ENCODE data around the gene TMEM255B. TPM values are rescaled to one million over a fixed set of nuclear protein-coding genes. Genes with fewer than 3 reads are reported as not detected.
"Not testable (repeated sequence)": the region's sequence is repeated elsewhere in the genome, so short reads cannot be mapped to it uniquely, and the experiment has no call there.

Gene TMEM255B
- total RNA-seq, 1 experiment from 2014 or later: 7.7 TPM

DNA sequence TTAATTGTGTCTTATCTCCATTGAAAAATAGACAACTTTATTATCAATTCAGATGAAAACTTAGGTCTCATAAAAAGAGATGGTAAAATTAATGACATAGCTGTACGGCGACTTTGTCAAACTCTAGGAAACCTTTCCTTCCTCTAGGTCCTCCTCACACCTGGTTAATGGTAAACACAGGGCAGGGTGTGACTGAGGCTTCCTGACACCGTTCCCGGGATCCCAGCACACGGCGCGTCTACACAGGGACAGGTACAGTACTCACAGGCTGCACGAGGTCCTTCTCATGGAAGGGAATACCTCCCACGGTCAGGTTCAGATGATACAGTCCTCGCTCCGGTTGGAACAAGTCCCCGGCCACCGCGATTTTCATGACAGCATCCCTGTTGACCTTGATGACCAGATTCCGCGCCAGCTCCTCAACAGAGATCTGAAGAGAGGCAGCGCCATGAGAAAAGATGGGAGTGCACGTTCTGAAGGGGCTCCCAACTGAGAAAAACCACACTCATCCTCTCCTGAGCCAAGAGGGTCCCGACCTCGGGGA, 69.3 kb downstream of the TMEM255B start (continued):
- TF ChIP-seq, protein P1, sequence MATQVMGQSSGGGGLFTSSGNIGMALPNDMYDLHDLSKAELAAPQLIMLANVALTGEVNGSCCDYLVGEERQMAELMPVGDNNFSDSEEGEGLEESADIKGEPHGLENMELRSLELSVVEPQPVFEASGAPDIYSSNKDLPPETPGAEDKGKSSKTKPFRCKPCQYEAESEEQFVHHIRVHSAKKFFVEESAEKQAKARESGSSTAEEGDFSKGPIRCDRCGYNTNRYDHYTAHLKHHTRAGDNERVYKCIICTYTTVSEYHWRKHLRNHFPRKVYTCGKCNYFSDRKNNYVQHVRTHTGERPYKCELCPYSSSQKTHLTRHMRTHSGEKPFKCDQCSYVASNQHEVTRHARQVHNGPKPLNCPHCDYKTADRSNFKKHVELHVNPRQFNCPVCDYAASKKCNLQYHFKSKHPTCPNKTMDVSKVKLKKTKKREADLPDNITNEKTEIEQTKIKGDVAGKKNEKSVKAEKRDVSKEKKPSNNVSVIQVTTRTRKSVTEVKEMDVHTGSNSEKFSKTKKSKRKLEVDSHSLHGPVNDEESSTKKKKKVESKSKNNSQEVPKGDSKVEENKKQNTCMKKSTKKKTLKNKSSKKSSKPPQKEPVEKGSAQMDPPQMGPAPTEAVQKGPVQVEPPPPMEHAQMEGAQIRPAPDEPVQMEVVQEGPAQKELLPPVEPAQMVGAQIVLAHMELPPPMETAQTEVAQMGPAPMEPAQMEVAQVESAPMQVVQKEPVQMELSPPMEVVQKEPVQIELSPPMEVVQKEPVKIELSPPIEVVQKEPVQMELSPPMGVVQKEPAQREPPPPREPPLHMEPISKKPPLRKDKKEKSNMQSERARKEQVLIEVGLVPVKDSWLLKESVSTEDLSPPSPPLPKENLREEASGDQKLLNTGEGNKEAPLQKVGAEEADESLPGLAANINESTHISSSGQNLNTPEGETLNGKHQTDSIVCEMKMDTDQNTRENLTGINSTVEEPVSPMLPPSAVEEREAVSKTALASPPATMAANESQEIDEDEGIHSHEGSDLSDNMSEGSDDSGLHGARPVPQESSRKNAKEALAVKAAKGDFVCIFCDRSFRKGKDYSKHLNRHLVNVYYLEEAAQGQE (IDR thresholded peaks at IDR 0.05; ENCODE audit: low read depth): no peak

DNA sequence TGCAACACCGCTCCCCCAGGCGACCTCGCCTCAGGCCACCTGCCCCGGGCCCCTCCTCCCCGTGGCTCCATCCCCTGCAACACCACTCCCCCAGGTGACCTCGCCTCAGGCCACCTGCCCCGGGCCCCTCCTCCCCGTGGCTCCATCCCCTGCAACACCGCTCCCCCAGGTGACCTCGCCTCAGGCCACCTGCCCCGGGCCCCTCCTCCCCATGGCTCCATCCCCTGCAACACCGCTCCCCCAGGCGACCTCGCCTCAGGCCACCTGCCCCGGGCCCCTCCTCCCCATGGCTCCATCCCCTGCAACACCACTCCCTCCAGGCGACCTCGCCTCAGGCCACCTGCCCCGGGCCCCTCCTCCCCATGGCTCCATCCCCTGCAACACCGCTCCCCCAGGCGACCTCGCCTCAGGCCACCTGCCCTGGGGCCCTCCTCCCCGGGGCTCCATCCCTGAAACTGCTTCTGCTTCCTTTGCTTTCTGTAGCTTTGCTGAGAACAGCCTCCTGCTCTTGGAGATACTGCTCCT, 71.5 kb downstream of the TMEM255B start:
- H3K27ac ChIP-seq (ENCODE audit: low read depth, low read length); H3K9ac ChIP-seq (ENCODE audit: low read length); RAD21 ChIA-PET (ENCODE audit: low non-redundant PET in 1 of 2, low total read pairs in 2 of 2, uncharacterized antibody in 2 of 2, unreplicated experiment in 2 of 2); ATAC-seq; H3K4me3 ChIP-seq (replicated peaks in 1 of 2; ENCODE audit: low read depth in 1 of 2, low read length in 2 of 2); H3K4me1 ChIP-seq (ENCODE audit: control insufficient read depth in 1 of 2, insufficient read depth in 2 of 2, low read length in 2 of 2); DNase-seq (ENCODE audit: low read depth, low spot score); POLR2A ChIA-PET; H3K27me3 ChIP-seq (ENCODE audit: insufficient read depth, low read length); intact Hi-C loops (cut with micrococcal nuclease); CTCF ChIA-PET; H3K9me2 ChIP-seq (ENCODE audit: insufficient read depth); H2AFZ ChIP-seq (ENCODE audit: low read depth, low read length, poor library complexity, severe bottlenecking); BruUV-seq (replicated peaks); H4K20me1 ChIP-seq (ENCODE audit: insufficient read depth); H3K79me2 ChIP-seq (ENCODE audit: insufficient read depth, low read length); H3K4me2 ChIP-seq (ENCODE audit: low read length); H3K9me3 ChIP-seq (ENCODE audit: control insufficient read depth in 1 of 2, insufficient read depth in 1 of 2, low read depth in 1 of 2, low read length in 2 of 2): not testable (repeated sequence)
- H3K36me3 ChIP-seq (ENCODE audit: control insufficient read depth in 1 of 2, insufficient read depth in 2 of 2, low read length in 2 of 2): peaks cover 6 to 14% of the 10 kb centered on the region in 2 experiments; a peak in 2 of 4 replicates

DNA sequence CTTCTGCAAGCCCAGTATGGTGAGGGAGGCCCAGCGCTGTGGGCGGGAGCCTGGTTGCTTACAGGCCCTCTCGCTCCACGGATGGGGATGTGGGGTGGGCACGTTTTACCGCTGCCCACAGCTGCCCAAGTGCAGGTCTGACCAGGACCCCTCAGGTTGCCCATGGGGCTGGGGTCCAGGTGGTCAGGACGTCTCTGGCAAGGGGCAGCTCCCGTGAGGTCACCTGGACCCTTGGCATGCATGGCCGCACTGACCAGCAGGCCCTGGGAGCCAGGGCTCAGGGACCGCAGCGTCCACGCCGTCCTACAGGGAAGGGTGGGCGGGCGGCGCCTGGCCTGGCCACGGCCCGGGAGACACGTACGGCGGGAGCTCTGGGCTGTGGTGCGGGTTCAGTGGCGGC, 72.0 kb downstream of the TMEM255B start:
- CTCF ChIA-PET: no interaction called here
- H3K36me3 ChIP-seq (ENCODE audit: control insufficient read depth in 1 of 2, insufficient read depth in 2 of 2, low read length in 2 of 2): peaks cover 6 to 14% of the 10 kb centered on the region in 2 experiments; a peak in 2 of 4 replicates
- H3K9me3 ChIP-seq (ENCODE audit: control insufficient read depth in 1 of 2, insufficient read depth in 1 of 2, low read depth in 1 of 2, low read length in 2 of 2): no peaks in the 10 kb centered on the region
- POLR2A ChIA-PET: no interaction called here
- no peak for DNase-seq (ENCODE audit: low read depth, low spot score)
- H3K4me2 ChIP-seq (ENCODE audit: low read length): no peak overlapping the region
- H4K20me1 ChIP-seq (ENCODE audit: insufficient read depth): no peaks in the 10 kb centered on the region
- no TSS peak for BruUV-seq (replicated peaks)
- no peaks in the 10 kb centered on the region for H3K9me2 ChIP-seq (ENCODE audit: insufficient read depth)
- H3K27me3 ChIP-seq (ENCODE audit: insufficient read depth, low read length): no peaks in the 10 kb centered on the region
- RAD21 ChIA-PET (ENCODE audit: low non-redundant PET in 1 of 2, low total read pairs in 2 of 2, uncharacterized antibody in 2 of 2, unreplicated experiment in 2 of 2): no interaction called here
- intact Hi-C loops (cut with micrococcal nuclease): no loop called here
- peaks cover 8% of the 10 kb centered on the region; the same call in 1 of the 2 replicates for H3K79me2 ChIP-seq (ENCODE audit: insufficient read depth, low read length)
- no peak for ATAC-seq
- H3K4me1 ChIP-seq (ENCODE audit: control insufficient read depth in 1 of 2, insufficient read depth in 2 of 2, low read length in 2 of 2): peaks cover 2 to 3% of the 10 kb centered on the region in 2 experiments; a peak in 2 of 4 replicates
- no peak overlapping the region for H2AFZ ChIP-seq (ENCODE audit: low read depth, low read length, poor library complexity, severe bottlenecking)
- H3K4me3 ChIP-seq (replicated peaks in 1 of 2; ENCODE audit: low read depth in 1 of 2, low read length in 2 of 2): no peak overlapping the region
- H3K9ac ChIP-seq (ENCODE audit: low read length): no peak overlapping the region
- H3K27ac ChIP-seq (ENCODE audit: low read depth, low read length): no peak overlapping the region
- TF ChIP-seq, protein P2, sequence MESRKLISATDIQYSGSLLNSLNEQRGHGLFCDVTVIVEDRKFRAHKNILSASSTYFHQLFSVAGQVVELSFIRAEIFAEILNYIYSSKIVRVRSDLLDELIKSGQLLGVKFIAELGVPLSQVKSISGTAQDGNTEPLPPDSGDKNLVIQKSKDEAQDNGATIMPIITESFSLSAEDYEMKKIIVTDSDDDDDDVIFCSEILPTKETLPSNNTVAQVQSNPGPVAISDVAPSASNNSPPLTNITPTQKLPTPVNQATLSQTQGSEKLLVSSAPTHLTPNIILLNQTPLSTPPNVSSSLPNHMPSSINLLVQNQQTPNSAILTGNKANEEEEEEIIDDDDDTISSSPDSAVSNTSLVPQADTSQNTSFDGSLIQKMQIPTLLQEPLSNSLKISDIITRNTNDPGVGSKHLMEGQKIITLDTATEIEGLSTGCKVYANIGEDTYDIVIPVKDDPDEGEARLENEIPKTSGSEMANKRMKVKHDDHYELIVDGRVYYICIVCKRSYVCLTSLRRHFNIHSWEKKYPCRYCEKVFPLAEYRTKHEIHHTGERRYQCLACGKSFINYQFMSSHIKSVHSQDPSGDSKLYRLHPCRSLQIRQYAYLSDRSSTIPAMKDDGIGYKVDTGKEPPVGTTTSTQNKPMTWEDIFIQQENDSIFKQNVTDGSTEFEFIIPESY (IDR thresholded peaks at IDR 0.05; ENCODE audit: extremely low read depth, insufficient replicate concordance, low read length): no peak
- no peak for TF ChIP-seq CEBPB (IDR thresholded peaks at IDR 0.05; ENCODE audit: low read depth)
- no peak for TF ChIP-seq JUND (IDR thresholded peaks at IDR 0.05)
- TF ChIP-seq, protein P3, sequence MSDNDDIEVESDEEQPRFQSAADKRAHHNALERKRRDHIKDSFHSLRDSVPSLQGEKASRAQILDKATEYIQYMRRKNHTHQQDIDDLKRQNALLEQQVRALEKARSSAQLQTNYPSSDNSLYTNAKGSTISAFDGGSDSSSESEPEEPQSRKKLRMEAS (IDR thresholded peaks at IDR 0.05): no peak
- TF ChIP-seq, protein P4, sequence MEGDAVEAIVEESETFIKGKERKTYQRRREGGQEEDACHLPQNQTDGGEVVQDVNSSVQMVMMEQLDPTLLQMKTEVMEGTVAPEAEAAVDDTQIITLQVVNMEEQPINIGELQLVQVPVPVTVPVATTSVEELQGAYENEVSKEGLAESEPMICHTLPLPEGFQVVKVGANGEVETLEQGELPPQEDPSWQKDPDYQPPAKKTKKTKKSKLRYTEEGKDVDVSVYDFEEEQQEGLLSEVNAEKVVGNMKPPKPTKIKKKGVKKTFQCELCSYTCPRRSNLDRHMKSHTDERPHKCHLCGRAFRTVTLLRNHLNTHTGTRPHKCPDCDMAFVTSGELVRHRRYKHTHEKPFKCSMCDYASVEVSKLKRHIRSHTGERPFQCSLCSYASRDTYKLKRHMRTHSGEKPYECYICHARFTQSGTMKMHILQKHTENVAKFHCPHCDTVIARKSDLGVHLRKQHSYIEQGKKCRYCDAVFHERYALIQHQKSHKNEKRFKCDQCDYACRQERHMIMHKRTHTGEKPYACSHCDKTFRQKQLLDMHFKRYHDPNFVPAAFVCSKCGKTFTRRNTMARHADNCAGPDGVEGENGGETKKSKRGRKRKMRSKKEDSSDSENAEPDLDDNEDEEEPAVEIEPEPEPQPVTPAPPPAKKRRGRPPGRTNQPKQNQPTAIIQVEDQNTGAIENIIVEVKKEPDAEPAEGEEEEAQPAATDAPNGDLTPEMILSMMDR (IDR thresholded peaks at IDR 0.05 in 2 of 3, conservative IDR thresholded peaks at IDR 0.05 in 1 of 3; ENCODE audit: borderline replicate concordance in 1 of 3, insufficient read depth in 1 of 3, low read depth in 2 of 3, low read length in 2 of 3): no peak
- TF ChIP-seq ZFX (IDR thresholded peaks at IDR 0.05): no peak
- no peak for TF ChIP-seq POLR2AphosphoS5 (IDR thresholded peaks at IDR 0.05; ENCODE audit: low read depth, low read length)
- TF ChIP-seq CBX3 (IDR thresholded peaks at IDR 0.05; ENCODE audit: low read depth): no peak
- no peak for TF ChIP-seq EZH2 (IDR thresholded peaks at IDR 0.05)
